Esophagus muscularis mucosa (tissue), 4 donors: ENCODE measurements around the gene SYNDIG1. TPM values are rescaled to one million over a fixed set of nuclear protein-coding genes. Genes with fewer than 3 reads are reported as not detected.

Experiments
- DNase-seq: peaks from one replicate; pipeline ENCODE4 v3.0.0-alpha.2; 2017; ENCODE audit errors: extremely low spot score
- H3K27ac ChIP-seq, 4 donors: fragments of 200-600 bp; sonication (generic); replicated peaks in 1 of 4; 1 replicate in 3 of 4; 2 replicates in 1 of 4; pipeline ENCODE4 v1.5.1; 2016 to 2019; ENCODE audit warnings: mild to moderate bottlenecking in 1 of 4
- H3K27me3 ChIP-seq, 4 donors: fragments of 200-600 bp; sonication (generic); one replicate each; pipeline versions ENCODE4 v1.5.1 to v1.6.0; 2016 to 2019
- H3K36me3 ChIP-seq, 4 donors: fragments of 200-600 bp; sonication (generic); one replicate each; pipeline ENCODE4 v1.5.1; 2016 to 2019
- H3K4me1 ChIP-seq, 4 donors: fragments of 200-600 bp; sonication (generic); one replicate each; pipeline ENCODE4 v1.5.1; 2016 to 2019
- H3K4me3 ChIP-seq, 4 donors: fragments of 200-600 bp; sonication (generic); 1 replicate in 2 of 4; 2 replicates in 2 of 4; pipeline ENCODE4 v1.5.1; 2016 to 2019; ENCODE audit warnings: mild to moderate bottlenecking in 4 of 4, moderate library complexity in 1 of 4
- H3K9me3 ChIP-seq, 4 donors: fragments of 200-600 bp; sonication (generic); 1 replicate in 3 of 4; 2 replicates in 1 of 4; pipeline ENCODE4 v1.5.1; 2016 to 2019
- EP300 ChIP-seq: sonication (generic); formaldehyde crosslinking; IDR thresholded peaks from one replicate; pipeline ENCODE4 v1.6.1; 2017; ENCODE audit warnings: antibody characterized with exemption
- POLR2A ChIP-seq: fragments of 450-650 bp; IDR thresholded peaks from one replicate; pipeline ENCODE4 v1.6.1; 2017; ENCODE audit warnings: antibody characterized with exemption, moderate library complexity, mild to moderate bottlenecking, low read depth
- POLR2AphosphoS5 ChIP-seq, 2 donors: sonication (generic); formaldehyde crosslinking; IDR thresholded peaks; one replicate each; pipeline ENCODE4 v1.6.1; 2017; ENCODE audit warnings: antibody characterized with exemption in 2 of 2
- WGBS: methylation state at CpG from one replicate; pipeline ENCODE4 v1.1.5; 2018; 5-methylcytosine and 5-hydroxymethylcytosine counted together
- intact Hi-C: fragments of 100-400 bp; cut with DNase I; formaldehyde crosslinking; loops from one replicate; pipeline ENCODE4 v1.15.1; 2023
- total RNA-seq, 4 donors: library from RNA; depleted of rRNA; stranded (reverse); fragments of >200 nt; gene quantifications; one replicate each; pipeline versions ENCODE4 v1.1.0 to v1.2.1, GENCODE V29; 2016
- TF ChIP-seq, protein P1 (sequence below), 3 experiments: fragments of 200-600 bp in 2 of 3; fragments of 450-650 bp in 1 of 3; sonication (generic) in 2 of 3; IDR thresholded peaks; one replicate each; pipeline ENCODE4 v1.5.1; 2017 to 2019; ENCODE audit warnings: antibody characterized with exemption in 3 of 3, mild to moderate bottlenecking in 2 of 3, moderate library complexity in 1 of 3

The SYNDIG1 gene
- total RNA-seq, 4 donors from 2014 or later: not detected

DNA sequence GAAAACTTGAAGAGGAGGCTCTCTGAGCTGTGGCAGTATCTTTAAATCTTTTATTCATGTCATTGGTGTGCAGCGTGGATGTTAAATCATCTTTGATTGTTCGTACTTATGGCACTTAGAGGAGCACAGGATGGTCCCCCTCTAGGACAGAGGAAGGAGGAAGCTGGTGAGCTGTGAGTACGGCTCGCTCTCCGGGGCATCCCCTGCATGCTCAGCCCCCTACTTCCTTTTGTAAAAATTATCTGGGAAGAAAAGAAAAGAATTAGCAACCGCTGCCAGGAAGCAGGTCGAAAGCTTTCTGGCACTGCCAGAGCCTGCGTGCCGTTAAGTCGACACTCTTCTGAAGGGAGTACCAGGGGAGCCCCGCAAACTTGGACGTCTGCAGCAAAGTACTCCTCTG lies 158.5 kb downstream of the SYNDIG1 start:
- H3K27me3 ChIP-seq: no peaks in the 10 kb centered on the region
- no peaks in the 10 kb centered on the region for H3K9me3 ChIP-seq
- H3K36me3 ChIP-seq: no peaks in the 10 kb centered on the region
- no peak overlapping the region for H3K27ac ChIP-seq
- WGBS: 66% methylated on average over 12 of the region's 12 CpGs
- intact Hi-C loops: no loop called here
- H3K4me3 ChIP-seq: no peak overlapping the region
- no peak for DNase-seq
- TF ChIP-seq, protein P1, sequence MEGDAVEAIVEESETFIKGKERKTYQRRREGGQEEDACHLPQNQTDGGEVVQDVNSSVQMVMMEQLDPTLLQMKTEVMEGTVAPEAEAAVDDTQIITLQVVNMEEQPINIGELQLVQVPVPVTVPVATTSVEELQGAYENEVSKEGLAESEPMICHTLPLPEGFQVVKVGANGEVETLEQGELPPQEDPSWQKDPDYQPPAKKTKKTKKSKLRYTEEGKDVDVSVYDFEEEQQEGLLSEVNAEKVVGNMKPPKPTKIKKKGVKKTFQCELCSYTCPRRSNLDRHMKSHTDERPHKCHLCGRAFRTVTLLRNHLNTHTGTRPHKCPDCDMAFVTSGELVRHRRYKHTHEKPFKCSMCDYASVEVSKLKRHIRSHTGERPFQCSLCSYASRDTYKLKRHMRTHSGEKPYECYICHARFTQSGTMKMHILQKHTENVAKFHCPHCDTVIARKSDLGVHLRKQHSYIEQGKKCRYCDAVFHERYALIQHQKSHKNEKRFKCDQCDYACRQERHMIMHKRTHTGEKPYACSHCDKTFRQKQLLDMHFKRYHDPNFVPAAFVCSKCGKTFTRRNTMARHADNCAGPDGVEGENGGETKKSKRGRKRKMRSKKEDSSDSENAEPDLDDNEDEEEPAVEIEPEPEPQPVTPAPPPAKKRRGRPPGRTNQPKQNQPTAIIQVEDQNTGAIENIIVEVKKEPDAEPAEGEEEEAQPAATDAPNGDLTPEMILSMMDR (IDR thresholded peaks at IDR 0.05): no peak
- TF ChIP-seq POLR2AphosphoS5 (IDR thresholded peaks at IDR 0.05) (no peak), POLR2A (no peak), EP300 (no peak)
- H3K4me1 ChIP-seq: peaks cover 0 to 7% (median 0%) of the 10 kb centered on the region in 4 donors

DNA sequence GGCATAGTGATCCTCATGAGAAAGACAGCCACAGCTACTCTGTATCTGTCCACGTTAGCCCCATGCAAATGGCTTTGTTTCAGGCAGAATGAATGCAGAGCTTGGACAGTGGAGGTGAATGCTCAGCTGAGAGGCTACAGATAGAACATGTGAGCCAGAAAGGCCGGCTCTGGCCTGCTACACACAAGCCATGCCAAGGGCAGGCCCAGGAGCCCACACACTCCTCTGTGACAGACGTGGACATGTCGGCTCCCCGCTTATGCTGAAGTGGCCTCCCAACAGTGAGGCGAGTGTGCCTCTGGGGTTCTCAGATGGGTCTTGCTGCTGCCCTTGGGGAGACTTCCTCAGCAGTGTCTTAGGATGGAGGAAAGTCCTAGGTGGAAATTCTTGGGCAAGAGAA lies 159.6 kb downstream of the SYNDIG1 start:
- H3K9me3 ChIP-seq: no peaks in the 10 kb centered on the region
- H3K27me3 ChIP-seq: no peaks in the 10 kb centered on the region
- no peak for DNase-seq
- intact Hi-C loops: no loop called here
- WGBS: 84% methylated on average over 6 of the region's 6 CpGs
- peaks cover 0 to 7% (median 0%) of the 10 kb centered on the region in 4 donors for H3K4me1 ChIP-seq
- H3K4me3 ChIP-seq: no peak overlapping the region
- no peaks in the 10 kb centered on the region for H3K36me3 ChIP-seq
- TF ChIP-seq EP300 (no peak), POLR2AphosphoS5 (IDR thresholded peaks at IDR 0.05) (no peak), POLR2A (no peak)
- TF ChIP-seq, protein P1 (IDR thresholded peaks at IDR 0.05): no peak
- no peak overlapping the region for H3K27ac ChIP-seq

DNA sequence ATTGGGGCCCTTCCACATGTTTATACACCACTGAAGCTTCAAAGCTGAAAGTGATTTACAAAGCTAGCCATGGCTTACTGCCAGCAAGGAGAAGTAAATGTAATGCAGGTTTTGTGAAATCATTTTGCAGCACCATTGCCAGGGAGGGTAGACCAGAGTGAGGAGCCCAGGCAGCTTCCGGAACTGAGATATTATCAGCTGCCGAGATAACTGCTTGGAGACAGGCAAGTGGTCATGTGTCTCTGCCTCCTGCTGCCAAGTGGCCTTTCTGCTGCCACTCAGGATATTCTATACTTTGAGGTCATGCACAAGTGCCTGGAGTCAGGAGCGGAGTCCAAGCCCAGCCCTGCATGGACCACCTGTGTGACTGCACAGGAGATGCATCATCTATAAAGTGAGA lies 160.2 kb downstream of the SYNDIG1 start:
- Histone ChIP-seq H3K27me3 (no peaks in the 10 kb centered on the region), H3K27ac (no peak overlapping the region), H3K36me3 (no peaks in the 10 kb centered on the region), H3K4me3 (no peak overlapping the region), H3K9me3 (no peaks in the 10 kb centered on the region), H3K4me1 (peaks cover under 1 to 7% (median 3%) of the 10 kb centered on the region in 4 donors)
- WGBS: 75% methylated on average over 3 of the region's 3 CpGs
- no peak for DNase-seq
- intact Hi-C loops: no loop called here
- TF ChIP-seq, protein P1 (IDR thresholded peaks at IDR 0.05): no peak
- no peak for TF ChIP-seq POLR2AphosphoS5 (IDR thresholded peaks at IDR 0.05)

GRCh38 chr20:24630486-24631172 lies 161.2 kb downstream of the SYNDIG1 start:
- 98% methylated on average over 5 of the region's 6 CpGs for WGBS
- Histone ChIP-seq H3K27ac (no peak overlapping the region), H3K27me3 (no peaks in the 10 kb centered on the region), H3K9me3 (no peaks in the 10 kb centered on the region), H3K4me3 (no peak overlapping the region), H3K4me1 (peaks cover 5 to 10% (median 6%) of the 10 kb centered on the region in 4 donors), H3K36me3 (no peaks in the 10 kb centered on the region)
- TF ChIP-seq POLR2A (no peak), POLR2AphosphoS5 (IDR thresholded peaks at IDR 0.05) (no peak), EP300 (no peak)
- TF ChIP-seq, protein P1 (IDR thresholded peaks at IDR 0.05): no peak
- DNase-seq: no peak
- intact Hi-C loops: no loop called here

GRCh38 chr20:24631173-24631505 lies 161.7 kb downstream of the SYNDIG1 start:
- Histone ChIP-seq H3K4me3 (no peak overlapping the region), H3K27me3 (no peaks in the 10 kb centered on the region), H3K9me3 (no peaks in the 10 kb centered on the region), H3K4me1 (peaks cover 5 to 10% (median 6%) of the 10 kb centered on the region in 4 donors), H3K36me3 (no peaks in the 10 kb centered on the region), H3K27ac (no peak overlapping the region)
- 91% methylated on average over 11 of the region's 11 CpGs for WGBS
- TF ChIP-seq EP300 (no peak), POLR2A (no peak)
- no peak for DNase-seq
- intact Hi-C loops: no loop called here
